HG03159 (cell line): ENCODE data around the gene GALNT17.
"Not testable (repeated sequence)": the region's sequence is repeated elsewhere in the genome, so short reads cannot be mapped to it uniquely, and the experiment has no call there.

ENCODE experiments used
- ATAC-seq: cut with Tn5 transposase; IDR thresholded peaks from one replicate; pipeline ENCODE4 v1.9.1; 2021; ENCODE audit warnings: mild to moderate bottlenecking, moderate library complexity; ENCODE audit not compliant: unreplicated experiment

The GALNT17 gene

DNA sequence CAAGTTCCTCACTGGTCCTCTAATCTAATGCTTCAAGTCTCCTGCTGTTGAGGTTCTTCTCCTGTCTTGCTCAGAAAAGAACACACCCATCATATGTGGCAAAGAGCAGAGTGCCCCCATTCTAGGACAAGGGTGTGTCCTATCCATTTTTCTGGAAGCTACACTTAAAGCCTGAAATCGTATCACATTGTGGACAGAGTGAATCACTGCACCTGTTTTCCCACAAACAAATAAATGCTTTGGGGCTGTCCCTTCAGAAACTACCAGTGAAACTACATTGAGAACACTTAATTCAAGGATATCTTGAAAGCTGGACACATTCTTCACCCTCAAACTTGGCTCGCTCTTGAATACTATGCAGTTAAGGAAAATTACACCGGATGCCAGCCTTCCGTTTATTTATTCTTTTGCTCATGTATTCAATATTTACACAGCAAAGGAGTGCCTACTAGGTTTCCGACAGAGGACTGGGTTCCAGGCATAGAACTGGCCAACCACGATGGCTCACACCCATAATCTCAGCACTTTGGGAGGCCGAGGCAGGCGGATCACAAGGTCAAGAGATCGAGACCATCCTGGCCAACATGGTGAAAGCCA lies 473.0 kb downstream of the GALNT17 start:
- ATAC-seq: no peak

DNA sequence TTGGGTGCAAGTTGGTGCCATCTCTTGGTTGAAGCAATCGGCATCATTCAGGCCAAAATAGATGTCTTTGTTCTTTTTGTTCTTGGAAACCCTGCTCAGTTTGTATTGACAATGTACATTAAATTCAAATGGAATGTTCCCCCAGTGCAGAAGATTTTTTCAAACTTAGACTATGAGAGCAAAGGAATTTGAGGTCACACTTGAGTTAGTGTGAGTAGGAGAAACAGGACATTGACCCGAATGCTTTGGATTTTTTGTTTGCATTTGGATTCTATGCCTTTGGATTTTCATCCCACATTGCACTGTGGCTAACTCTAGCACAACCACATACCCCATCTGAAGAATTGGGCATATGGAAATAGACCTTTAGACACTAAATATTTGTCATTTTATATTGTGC lies 480.0 kb downstream of the GALNT17 start:
- no peak for ATAC-seq

DNA sequence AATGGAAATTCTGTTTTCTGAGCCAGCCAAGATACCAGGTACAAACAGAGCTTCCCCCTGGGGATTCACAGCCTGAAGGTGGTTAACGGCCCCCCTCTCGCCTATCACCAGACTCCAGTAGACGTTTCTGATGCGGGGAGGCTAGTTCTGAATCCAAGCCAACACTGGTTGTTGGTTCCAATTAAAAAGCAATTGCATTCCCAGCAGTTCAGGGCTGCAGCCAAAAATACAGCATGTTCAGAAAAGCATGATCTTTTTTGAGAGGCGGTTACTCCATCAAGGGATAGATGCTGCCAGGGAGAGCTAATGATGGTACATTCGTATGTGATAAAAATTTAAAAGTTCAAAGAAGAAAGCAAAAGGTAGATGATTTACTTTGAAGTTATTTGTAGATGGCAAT lies 481.0 kb downstream of the GALNT17 start:
- no peak for ATAC-seq

DNA sequence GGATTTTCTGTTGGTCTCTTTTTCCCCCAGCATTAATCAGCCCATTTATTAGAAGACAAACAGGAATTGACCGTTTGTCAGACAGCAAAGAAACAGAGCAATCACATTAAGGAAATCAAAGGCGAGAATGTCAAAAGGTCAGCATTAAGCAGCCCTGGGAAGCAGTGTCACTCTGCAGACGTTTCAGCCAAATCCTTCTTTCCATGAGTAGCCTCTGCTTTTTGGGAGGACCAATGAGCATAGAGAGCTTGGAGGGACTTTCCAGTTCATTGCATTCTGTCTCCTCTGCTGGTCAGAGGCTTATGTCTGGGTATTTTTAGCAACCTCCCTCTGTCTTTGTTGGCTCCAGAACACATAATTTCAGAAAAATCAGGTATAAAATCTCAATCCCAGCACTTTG lies 481.4 kb downstream of the GALNT17 start:
- ATAC-seq: no peak

DNA sequence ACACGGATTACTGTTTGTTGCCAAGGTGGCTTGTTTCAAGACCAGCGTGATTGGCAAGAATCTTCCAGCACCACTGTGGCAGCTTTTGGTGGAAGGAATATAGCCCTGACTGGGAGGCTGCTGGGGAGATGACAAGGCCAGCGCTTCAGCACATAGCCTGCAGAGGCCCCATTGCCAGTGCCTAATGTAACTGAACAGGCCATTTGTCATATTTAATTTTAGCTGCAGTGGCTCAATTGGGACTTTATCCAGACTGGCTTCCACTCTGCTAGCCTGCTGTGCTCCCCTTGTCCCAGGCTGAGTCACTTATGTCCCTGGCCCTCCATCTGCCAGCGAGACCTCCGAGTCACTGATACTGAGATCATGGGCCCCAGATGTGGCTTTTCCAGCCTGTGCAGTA lies 483.1 kb downstream of the GALNT17 start:
- no peak for ATAC-seq

- ATAC-seq: no peak
These were observed 484.3 kb downstream of the GALNT17 start for GRCh38 chr7:71616217-71616616.

DNA sequence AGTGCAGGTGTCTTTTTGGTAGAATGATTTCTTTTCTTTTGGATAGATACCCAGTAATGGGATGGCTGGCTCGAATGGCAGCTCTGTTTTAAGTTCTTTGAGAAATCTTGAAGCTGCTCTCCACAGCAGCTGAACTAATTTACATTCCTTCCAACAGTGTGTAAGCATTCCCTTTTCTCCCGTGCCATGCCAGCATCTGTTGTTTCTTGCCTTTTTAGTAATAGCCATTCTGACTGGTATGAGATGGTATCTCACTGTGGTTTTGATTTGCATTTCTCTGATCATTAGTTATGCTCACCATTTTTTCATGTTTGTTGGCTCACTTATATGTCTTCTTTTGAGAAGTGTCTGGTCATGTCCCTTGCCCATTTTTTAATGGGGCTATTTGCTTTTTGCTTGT lies 486.3 kb downstream of the GALNT17 start:
- ATAC-seq: no peak

DNA sequence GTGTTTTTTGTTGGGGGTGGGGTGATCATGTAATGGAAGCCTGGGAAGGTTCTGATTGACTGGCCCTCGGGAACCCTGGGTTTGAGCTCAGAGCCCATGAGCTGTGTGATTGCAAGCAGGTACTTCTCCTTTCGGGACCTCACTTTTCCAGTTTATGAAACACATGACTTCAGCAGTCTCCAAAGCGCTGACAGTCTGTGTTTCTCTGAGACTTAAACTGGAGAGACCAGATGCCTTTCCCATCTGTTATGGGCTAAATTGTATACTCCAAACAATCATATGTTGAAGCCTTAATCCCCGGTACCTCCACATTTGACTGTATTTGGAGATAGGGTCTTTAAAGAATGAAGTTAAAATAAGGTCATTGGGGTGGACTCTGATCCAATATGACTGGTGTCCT lies 493.6 kb downstream of the GALNT17 start:
- ATAC-seq: no peak

DNA sequence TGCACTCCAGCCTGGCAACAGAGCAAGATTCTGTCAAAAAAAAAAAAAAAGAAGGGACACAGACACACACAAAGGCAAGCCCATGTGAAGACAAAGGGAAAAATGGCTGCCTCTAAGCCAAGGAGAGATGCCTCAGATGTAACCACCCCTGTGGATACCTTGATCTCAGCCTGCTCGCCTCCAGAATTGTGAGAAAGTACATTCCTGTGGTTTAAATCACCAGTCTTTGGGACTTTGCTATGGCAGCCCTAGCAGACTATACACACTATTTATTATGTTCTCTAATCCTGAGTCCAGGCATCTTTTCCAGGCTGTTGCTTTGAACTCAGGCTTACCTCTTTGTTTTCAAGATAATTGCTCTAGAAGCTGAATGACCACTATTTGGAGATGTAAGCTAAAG lies 494.3 kb downstream of the GALNT17 start:
- no peak for ATAC-seq

- no peak for ATAC-seq
These were observed 495.7 kb downstream of the GALNT17 start for GRCh38 chr7:71627651-71628050.

GRCh38 chr7:71630516-71630915 lies 498.6 kb downstream of the GALNT17 start:
- ATAC-seq: no peak

- ATAC-seq: no peak
These were observed 501.6 kb downstream of the GALNT17 start for GRCh38 chr7:71633551-71634008.

DNA sequence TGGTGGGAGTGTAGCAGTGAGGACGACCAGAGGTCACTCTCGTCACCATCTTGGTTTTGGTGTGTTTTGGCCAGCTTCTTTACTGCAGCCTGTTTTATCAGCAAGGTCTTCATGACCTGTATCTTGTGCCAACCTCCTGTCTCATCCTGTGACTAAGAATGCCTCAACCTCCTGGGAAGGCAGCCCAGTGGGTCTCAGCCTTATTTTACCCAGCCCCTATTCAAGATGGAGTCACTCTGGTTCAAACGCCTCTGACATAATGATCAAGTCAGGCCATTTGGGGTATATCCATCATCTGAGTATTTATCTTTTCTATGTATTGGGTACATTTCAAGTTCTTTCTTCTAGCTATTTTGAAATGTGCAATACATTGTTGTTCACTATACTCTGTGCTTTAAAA lies 503.9 kb downstream of the GALNT17 start:
- ATAC-seq: not testable (repeated sequence)

- no peak for ATAC-seq
These were observed 504.4 kb downstream of the GALNT17 start for GRCh38 chr7:71636329-71636728.

GRCh38 chr7:71637578-71637977 lies 505.6 kb downstream of the GALNT17 start:
- no peak for ATAC-seq

GRCh38 chr7:71638108-71638507 lies 506.2 kb downstream of the GALNT17 start:
- no peak for ATAC-seq

- ATAC-seq: no peak
These were observed 507.6 kb downstream of the GALNT17 start for GRCh38 chr7:71639382-71640085.

- ATAC-seq: not testable (repeated sequence)
These were observed 511.1 kb downstream of the GALNT17 start for GRCh38 chr7:71643031-71643430.

- ATAC-seq: no peak
These were observed 513.9 kb downstream of the GALNT17 start for GRCh38 chr7:71645836-71646235.

DNA sequence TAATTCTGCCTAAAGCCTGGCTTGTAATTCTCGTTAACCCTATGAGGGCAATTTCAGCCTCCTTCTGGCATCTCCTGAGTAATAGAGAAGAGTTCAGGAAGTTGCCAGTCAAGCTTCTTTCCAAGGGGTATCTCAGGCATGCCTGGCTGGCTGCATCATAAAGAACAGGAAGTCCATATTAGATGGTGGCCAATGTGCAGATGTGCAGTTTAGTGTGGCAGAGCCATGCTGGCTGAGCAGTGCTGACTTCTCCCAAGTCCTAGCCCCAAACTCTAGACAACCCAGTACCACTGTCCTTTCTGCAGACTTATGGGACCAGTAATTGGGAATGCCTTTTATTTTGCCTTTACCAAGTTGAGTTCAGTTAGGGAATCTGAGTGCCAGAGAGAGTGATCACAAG lies 517.9 kb downstream of the GALNT17 start:
- no peak for ATAC-seq

DNA sequence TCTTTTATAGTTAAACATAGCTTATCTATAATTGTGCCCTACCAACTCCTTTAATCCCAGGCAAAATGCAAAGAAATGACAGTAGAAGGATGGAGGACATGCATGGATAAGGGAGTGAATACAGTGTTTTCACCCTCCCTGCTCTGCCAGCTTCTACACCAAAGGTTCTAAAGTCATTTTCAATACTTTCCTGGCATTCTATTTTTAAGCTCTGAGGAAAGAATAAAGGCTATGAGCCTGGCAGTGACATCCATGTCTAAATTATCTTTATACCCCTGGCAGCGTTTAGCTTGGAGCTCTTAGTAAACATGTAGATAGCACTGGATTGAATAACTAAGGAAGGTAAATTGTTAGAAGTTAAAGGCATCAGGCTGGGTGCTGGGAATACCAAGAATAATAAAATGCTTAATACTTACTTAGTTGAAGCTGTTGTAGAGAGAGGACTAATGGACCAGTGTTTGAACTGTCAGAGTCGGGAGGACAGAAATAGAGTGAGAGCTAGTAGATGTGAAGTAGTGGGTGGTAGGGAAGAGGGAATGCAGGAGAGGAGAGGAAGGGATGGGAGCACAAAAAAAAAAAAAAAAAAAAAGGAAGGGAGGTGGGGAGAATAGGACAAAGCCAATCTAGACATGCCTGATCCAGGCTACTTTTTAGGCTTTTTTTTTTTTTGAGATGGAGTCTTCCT lies 518.9 kb downstream of the GALNT17 start:
- ATAC-seq: no peak

- ATAC-seq: no peak
These were observed 520.6 kb downstream of the GALNT17 start for GRCh38 chr7:71652510-71652909.
